A549 treated with CORT108297 at 1 μM for 4 hours (cell line): ENCODE data around the gene SIX1. TPM values are rescaled to one million over a fixed set of nuclear protein-coding genes. Genes with fewer than 3 reads are reported as not detected.

ENCODE experiments used
- total RNA-seq: library from RNA; stranded (reverse); fragments of 200-300 nt; extraction: Qiagen RNA extraction; gene quantifications from 5 replicates; pipeline ENCODE4 v1.2.3, GENCODE V29; 2022

Gene SIX1
- 6.5 to 8.9 TPM (median 8.8 TPM) in 5 replicates for total RNA-seq

GRCh38 chr14:60648934-60649874 is at the start of gene SIX1:
Gene SIX1 (minus strand): TSS chr14:60649477. CDS start chr14:60649189, 288 bp downstream.

Other genes starting within 250 kb of the SIX1 start
- gene C14orf39, start 163.4 kb downstream of the SIX1 start, total RNA-seq: not detected in 5 replicates
- gene SIX6, start 140.3 kb downstream of the SIX1 start, total RNA-seq: not detected in 5 replicates
- 1.6 to 3.8 TPM (median 2.9 TPM) in 5 replicates for gene SIX4, start 74.9 kb upstream of the SIX1 start, total RNA-seq
- gene MNAT1, start 85.3 kb upstream of the SIX1 start, total RNA-seq: 37.7 to 55.6 TPM (median 40.2 TPM) in 5 replicates